Astrocyte (in vitro differentiated cells and primary cell): Measurements from ENCODE around the gene RLBP1. TPM values are rescaled to one million over a fixed set of nuclear protein-coding genes. Genes with fewer than 3 reads are reported as not detected.

Source experiments
- DNase-seq: peaks from one replicate; pipeline ENCODE4 v3.0.0-alpha.2; 2010; ENCODE audit warnings: low read depth
- FAIRE-seq: peaks from 2 replicates; lab custom pipeline; 2011; peaks lifted over from hg19 to GRCh38; lab: Jason Lieb, UNC
- H2AFZ ChIP-seq: 2 replicates; pipeline ENCODE4 v1.6.0; 2012; ENCODE audit warnings: low read depth, low read length, inconsistent platforms
- H3K27ac ChIP-seq: 2 replicates; pipeline ENCODE4 v1.5.1; 2011; ENCODE audit warnings: low read depth, low read length, inconsistent platforms
- H3K27me3 ChIP-seq: 2 replicates; pipeline ENCODE4 v1.6.0; 2011; ENCODE audit warnings: low read length, inconsistent platforms; ENCODE audit not compliant: insufficient read depth
- H3K36me3 ChIP-seq: 2 replicates; pipeline ENCODE4 v1.5.1; 2011; ENCODE audit warnings: low read length, inconsistent platforms; ENCODE audit not compliant: insufficient read depth
- H3K4me1 ChIP-seq: 2 replicates; pipeline ENCODE4 v1.5.1; 2011; ENCODE audit warnings: low read length, inconsistent platforms; ENCODE audit not compliant: insufficient read depth
- H3K4me2 ChIP-seq: 2 replicates; pipeline ENCODE4 v1.6.0; 2012; ENCODE audit warnings: low read length, inconsistent platforms
- H3K4me3 ChIP-seq: 2 replicates; pipeline ENCODE4 v1.5.1; 2011; ENCODE audit warnings: low read depth, mild to moderate bottlenecking, low read length, inconsistent platforms; ENCODE audit not compliant: insufficient read depth
- H3K79me2 ChIP-seq: 2 replicates; pipeline ENCODE4 v1.6.0; 2012; ENCODE audit warnings: mild to moderate bottlenecking, low read length, inconsistent platforms; ENCODE audit not compliant: insufficient read depth
- H3K9ac ChIP-seq: 2 replicates; pipeline ENCODE4 v1.6.0; 2012; ENCODE audit warnings: mild to moderate bottlenecking, low read length, inconsistent platforms
- H3K9me3 ChIP-seq: 2 replicates; pipeline ENCODE4 v1.5.1; 2012; ENCODE audit warnings: low read depth, mild to moderate bottlenecking, low read length, inconsistent platforms; ENCODE audit not compliant: insufficient read depth
- H4K20me1 ChIP-seq: 2 replicates; pipeline ENCODE4 v1.6.0; 2012; ENCODE audit warnings: low read length, inconsistent platforms; ENCODE audit not compliant: insufficient read depth
- H3K27ac Mint-ChIP-seq: one replicate; pipeline ENCODE4 v1.8.0; 2021; ENCODE audit warnings: mild to moderate bottlenecking, mixed read lengths; ENCODE audit not compliant: unreplicated experiment
- H3K27me3 Mint-ChIP-seq: one replicate; pipeline ENCODE4 v1.8.0; 2021; ENCODE audit warnings: low read depth, mixed read lengths; ENCODE audit not compliant: unreplicated experiment
- H3K36me3 Mint-ChIP-seq: one replicate; pipeline ENCODE4 v1.8.0; 2021; ENCODE audit warnings: low read depth, mixed read lengths; ENCODE audit not compliant: unreplicated experiment
- H3K4me1 Mint-ChIP-seq: one replicate; pipeline ENCODE4 v1.8.0; 2021; ENCODE audit warnings: low read depth, mixed read lengths; ENCODE audit not compliant: unreplicated experiment
- H3K4me3 Mint-ChIP-seq: one replicate; pipeline ENCODE4 v1.8.0; 2021; ENCODE audit warnings: mild to moderate bottlenecking, moderate library complexity, mixed read lengths; ENCODE audit not compliant: unreplicated experiment
- H3K9me3 Mint-ChIP-seq: one replicate; pipeline ENCODE4 v1.8.0; 2021; ENCODE audit warnings: mild to moderate bottlenecking, mixed read lengths; ENCODE audit not compliant: unreplicated experiment
- EZH2 ChIP-seq: IDR thresholded peaks from 2 replicates; pipeline ENCODE4 v1.6.1; 2012; ENCODE audit warnings: mild to moderate bottlenecking, low read length, inconsistent platforms; ENCODE audit not compliant: insufficient read depth
- total RNA-seq: library from RNA; stranded (reverse); gene quantifications from 2 replicates; pipeline ENCODE4 v1.2.1, GENCODE V29; 2021
- TF ChIP-seq, protein P1 (sequence below): IDR thresholded peaks from 2 replicates; pipeline ENCODE4 v1.5.1; 2011; ENCODE audit warnings: low read depth, mild to moderate bottlenecking, inconsistent platforms, low read length, moderate library complexity; ENCODE audit not compliant: insufficient read depth

Gene RLBP1
- total RNA-seq, 1 donor from 2014 or later: not detected

DNA sequence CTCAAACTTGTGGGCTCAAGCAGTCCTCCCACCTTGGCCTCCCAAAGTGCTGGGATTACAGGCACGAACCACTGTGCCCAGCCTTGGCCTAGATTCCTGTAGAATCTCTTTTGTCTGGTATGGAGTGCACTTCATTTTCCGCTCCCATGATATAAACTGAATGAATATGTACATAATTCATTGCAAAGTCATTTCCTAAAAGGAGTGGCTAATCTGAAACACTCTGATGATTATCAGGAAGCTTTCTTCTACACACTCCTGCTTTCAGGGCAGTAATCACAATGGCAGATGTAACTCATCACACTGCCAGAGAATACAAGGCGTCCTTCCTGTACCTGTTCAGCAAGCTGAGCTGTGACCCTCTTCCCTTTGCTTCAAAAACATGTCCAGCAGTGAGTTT, 28.6 kb downstream of the RLBP1 start:
- peaks cover 6% of the 10 kb centered on the region for H3K4me1 ChIP-seq
- no peaks in the 10 kb centered on the region for H3K9me3 ChIP-seq
- H3K27ac Mint-ChIP-seq: no peak overlapping the region
- H3K79me2 ChIP-seq: no peaks in the 10 kb centered on the region
- H3K4me3 ChIP-seq: no peak overlapping the region
- no peak overlapping the region for H3K9ac ChIP-seq
- FAIRE-seq (peak; percentile 29), DNase-seq (no peak)
- no peak for TF ChIP-seq EZH2
- TF ChIP-seq, protein P1, sequence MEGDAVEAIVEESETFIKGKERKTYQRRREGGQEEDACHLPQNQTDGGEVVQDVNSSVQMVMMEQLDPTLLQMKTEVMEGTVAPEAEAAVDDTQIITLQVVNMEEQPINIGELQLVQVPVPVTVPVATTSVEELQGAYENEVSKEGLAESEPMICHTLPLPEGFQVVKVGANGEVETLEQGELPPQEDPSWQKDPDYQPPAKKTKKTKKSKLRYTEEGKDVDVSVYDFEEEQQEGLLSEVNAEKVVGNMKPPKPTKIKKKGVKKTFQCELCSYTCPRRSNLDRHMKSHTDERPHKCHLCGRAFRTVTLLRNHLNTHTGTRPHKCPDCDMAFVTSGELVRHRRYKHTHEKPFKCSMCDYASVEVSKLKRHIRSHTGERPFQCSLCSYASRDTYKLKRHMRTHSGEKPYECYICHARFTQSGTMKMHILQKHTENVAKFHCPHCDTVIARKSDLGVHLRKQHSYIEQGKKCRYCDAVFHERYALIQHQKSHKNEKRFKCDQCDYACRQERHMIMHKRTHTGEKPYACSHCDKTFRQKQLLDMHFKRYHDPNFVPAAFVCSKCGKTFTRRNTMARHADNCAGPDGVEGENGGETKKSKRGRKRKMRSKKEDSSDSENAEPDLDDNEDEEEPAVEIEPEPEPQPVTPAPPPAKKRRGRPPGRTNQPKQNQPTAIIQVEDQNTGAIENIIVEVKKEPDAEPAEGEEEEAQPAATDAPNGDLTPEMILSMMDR: no peak
- peaks cover 21% of the 10 kb centered on the region for H3K4me1 Mint-ChIP-seq
- no peak overlapping the region for H2AFZ ChIP-seq
- peaks cover 58% of the 10 kb centered on the region for H3K36me3 ChIP-seq
- H3K4me3 Mint-ChIP-seq: no peak overlapping the region
- no peaks in the 10 kb centered on the region for H4K20me1 ChIP-seq
- H3K36me3 Mint-ChIP-seq: peaks cover 12% of the 10 kb centered on the region
- H3K27me3 ChIP-seq: no peaks in the 10 kb centered on the region
- H3K9me3 Mint-ChIP-seq: no peaks in the 10 kb centered on the region
- no peaks in the 10 kb centered on the region for H3K27me3 Mint-ChIP-seq
- H3K4me2 ChIP-seq: no peak overlapping the region
- H3K27ac ChIP-seq: no peak overlapping the region

DNA sequence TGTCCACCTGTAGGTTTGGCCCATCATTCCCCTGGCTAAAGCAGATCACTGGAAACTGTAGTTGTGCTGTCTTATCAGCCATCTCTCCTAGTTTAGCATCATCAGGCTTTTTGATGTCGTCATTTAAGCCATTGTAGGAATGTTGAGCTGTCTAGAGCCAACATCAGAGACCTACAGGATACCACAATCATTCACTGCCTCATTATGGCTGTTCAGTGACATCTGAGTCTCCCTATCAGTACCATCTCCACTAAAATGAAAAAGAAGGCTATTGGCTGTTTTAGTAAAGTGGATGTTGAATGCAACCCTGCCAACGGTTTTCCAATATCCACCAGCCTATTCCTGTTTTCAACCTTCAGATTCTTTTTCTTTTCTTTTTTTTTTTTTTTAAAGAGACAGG, 29.2 kb downstream of the RLBP1 start:
- no peak overlapping the region for H3K4me3 Mint-ChIP-seq
- no peak overlapping the region for H3K4me2 ChIP-seq
- H3K27me3 ChIP-seq: no peaks in the 10 kb centered on the region
- H3K4me3 ChIP-seq: no peak overlapping the region
- no peaks in the 10 kb centered on the region for H3K79me2 ChIP-seq
- no peaks in the 10 kb centered on the region for H3K9me3 Mint-ChIP-seq
- no peak overlapping the region for H3K27ac Mint-ChIP-seq
- H3K36me3 ChIP-seq: peaks cover 58% of the 10 kb centered on the region
- H4K20me1 ChIP-seq: no peaks in the 10 kb centered on the region
- peaks cover 12% of the 10 kb centered on the region for H3K36me3 Mint-ChIP-seq
- H3K9me3 ChIP-seq: no peaks in the 10 kb centered on the region
- H2AFZ ChIP-seq: no peak overlapping the region
- no peak overlapping the region for H3K9ac ChIP-seq
- H3K4me1 ChIP-seq: peaks cover 5% of the 10 kb centered on the region
- FAIRE-seq (no peak), DNase-seq (no peak)
- no peak overlapping the region for H3K27ac ChIP-seq
- peaks cover 18% of the 10 kb centered on the region for H3K4me1 Mint-ChIP-seq
- no peak for TF ChIP-seq EZH2
- TF ChIP-seq, protein P1: no peak
- no peaks in the 10 kb centered on the region for H3K27me3 Mint-ChIP-seq

DNA sequence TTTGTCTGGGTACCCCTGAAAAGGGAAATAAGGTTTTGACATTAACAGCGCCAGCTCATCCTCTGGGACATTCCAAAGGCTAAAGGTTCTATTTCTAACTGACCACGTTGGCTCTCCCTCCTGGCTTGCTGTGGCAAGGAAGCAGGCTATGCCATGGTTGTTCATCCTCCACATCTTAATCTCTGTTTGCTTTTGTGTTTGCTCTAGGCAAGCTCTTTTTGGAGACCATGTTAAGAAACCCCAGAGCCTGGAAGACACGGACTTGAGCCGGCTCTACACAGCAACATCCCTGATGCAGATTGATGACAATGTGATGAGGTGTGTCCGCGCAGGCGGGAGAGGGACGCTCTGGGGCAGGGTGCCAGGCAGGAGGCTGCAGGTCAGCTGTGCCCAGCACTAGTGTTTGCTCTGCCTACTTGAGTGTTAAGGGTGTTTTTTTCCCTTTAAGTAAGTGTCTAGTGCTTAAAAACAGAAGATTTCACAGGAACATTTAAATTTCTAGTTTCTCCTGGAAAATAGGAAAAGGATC, 33.3 kb downstream of the RLBP1 start:
- H3K27me3 ChIP-seq: no peaks in the 10 kb centered on the region
- H3K4me3 Mint-ChIP-seq: peak overlapping the region; percentile 5
- TF ChIP-seq, protein P1: no peak
- no peak for TF ChIP-seq EZH2
- peaks cover 5% of the 10 kb centered on the region for H4K20me1 ChIP-seq
- no peak overlapping the region for H2AFZ ChIP-seq
- no peak overlapping the region for H3K4me3 ChIP-seq
- H3K27ac ChIP-seq: no peak overlapping the region
- no peaks in the 10 kb centered on the region for H3K9me3 Mint-ChIP-seq
- no peaks in the 10 kb centered on the region for H3K27me3 Mint-ChIP-seq
- H3K9ac ChIP-seq: no peak overlapping the region
- H3K4me1 Mint-ChIP-seq: peaks cover 6% of the 10 kb centered on the region
- DNase-seq (no peak), FAIRE-seq (no peak)
- peaks cover 17% of the 10 kb centered on the region for H3K36me3 Mint-ChIP-seq
- no peak overlapping the region for H3K27ac Mint-ChIP-seq
- H3K36me3 ChIP-seq: peaks cover 37% of the 10 kb centered on the region
- H3K4me1 ChIP-seq: peaks cover 4% of the 10 kb centered on the region
- no peaks in the 10 kb centered on the region for H3K9me3 ChIP-seq
- H3K4me2 ChIP-seq: no peak overlapping the region
- no peaks in the 10 kb centered on the region for H3K79me2 ChIP-seq
